HCT116 (cell line): ENCODE results near the gene MLPH.

Source experiments
- ATF3 ChIP-seq: IDR thresholded peaks from 2 replicates; pipeline ENCODE4 v1.6.1; 2012
- CTCF ChIP-seq, 3 experiments: fragments of 200-600 bp in 1 of 3; sonication (generic) in 1 of 3; IDR thresholded peaks in 2 of 3; conservative IDR thresholded peaks in 1 of 3; 2 replicates each; pipeline ENCODE4 v1.5.1; 2012 to 2017; ENCODE audit warnings: low read depth in 2 of 3, low read length in 2 of 3, antibody characterized with exemption in 1 of 3, borderline replicate concordance in 1 of 3, control low read depth in 1 of 3, mild to moderate bottlenecking in 1 of 3, mixed read lengths in 1 of 3, mixed run types in 1 of 3, moderate library complexity in 1 of 3; ENCODE audit not compliant: insufficient read depth in 1 of 3
- EGR1 ChIP-seq: IDR thresholded peaks from 2 replicates; pipeline ENCODE4 v1.6.1; 2012; ENCODE audit warnings: low read depth
- EZH2 ChIP-seq: fragments of 200-600 bp; sonication (generic); IDR thresholded peaks from 2 replicates; pipeline ENCODE4 v1.6.1; 2017; ENCODE audit warnings: antibody characterized with exemption, mixed run types
- EZH2phosphoT487 ChIP-seq: fragments of 200-600 bp; IDR thresholded peaks from 2 replicates; pipeline ENCODE4 v1.6.1; 2018; ENCODE audit warnings: antibody characterized with exemption, borderline replicate concordance
- JUND ChIP-seq: IDR thresholded peaks from 2 replicates; pipeline ENCODE4 v1.6.1; 2012
- POLR2A ChIP-seq: IDR thresholded peaks from 2 replicates; pipeline ENCODE4 v1.7.0; 2011; ENCODE audit warnings: borderline replicate concordance; ENCODE audit not compliant: insufficient read depth, insufficient read length; ENCODE audit errors: extremely low read depth
- POLR2AphosphoS5 ChIP-seq: IDR thresholded peaks from 2 replicates; pipeline ENCODE4 v1.6.1; 2011; ENCODE audit warnings: mild to moderate bottlenecking, low read depth, low read length, moderate library complexity
- RAD21 ChIP-seq: IDR thresholded peaks from 2 replicates; pipeline ENCODE4 v1.6.1; 2012; ENCODE audit warnings: low read depth, mild to moderate bottlenecking
- SRF ChIP-seq: IDR thresholded peaks from 2 replicates; pipeline ENCODE4 v1.6.1; 2012; ENCODE audit warnings: low read depth
- YY1 ChIP-seq: IDR thresholded peaks from 2 replicates; pipeline ENCODE4 v1.6.1; 2011; ENCODE audit warnings: low read length, low read depth, moderate library complexity, mild to moderate bottlenecking; ENCODE audit not compliant: insufficient replicate concordance; ENCODE audit errors: extremely low read depth
- ZBTB33 ChIP-seq: IDR thresholded peaks from 2 replicates; pipeline ENCODE4 v1.6.1; 2011; ENCODE audit warnings: mild to moderate bottlenecking, low read length, moderate library complexity; ENCODE audit not compliant: insufficient replicate concordance; ENCODE audit errors: extremely low read depth
- ZNF274 ChIP-seq: fragments of 200-500 bp; sonication (Bioruptor generic); IDR thresholded peaks from 2 replicates; pipeline ENCODE4 v1.6.1; 2014; ENCODE audit warnings: mild to moderate bottlenecking, low read depth, low read length, inconsistent platforms

GRCh38 chr2:237457388-237457941, 29.6 kb upstream of the MLPH start:
- TF ChIP-seq CTCF (IDR thresholded peaks at IDR 0.05 in 2 of 3, conservative IDR thresholded peaks at IDR 0.05 in 1 of 3; ENCODE audit: borderline replicate concordance in 1 of 3, insufficient read depth in 1 of 3, low read depth in 2 of 3, low read length in 2 of 3) (no peak), EZH2phosphoT487 (no peak), RAD21 (no peak), EZH2 (no peak), POLR2AphosphoS5 (no peak), EGR1 (no peak), POLR2A (no peak), ZBTB33 (no peak), ZNF274 (no peak), ATF3 (no peak), SRF (no peak), YY1 (no peak), JUND (no peak)
